ENCODE data around the gene ZNF775. TPM values are rescaled to one million over a fixed set of nuclear protein-coding genes. Genes with fewer than 3 reads are reported as not detected.

Gene ZNF775
- total and polyA plus RNA-seq, 2 of the 13 experiments (the other 11 are each of a cell fraction or from before 2014, with no cell fraction given), result 3.1 to 3.2 TPM

GRCh38 chr7:150388709-150389531 lies 9.8 kb downstream of the ZNF775 start (continued):
- TF ChIP-seq CENPBD1 (CRISPR knock-in tag; IDR thresholded peaks at IDR 0.05; ENCODE audit: borderline replicate concordance, low read depth) (no peak; the same call in 1 of the 2 replicates), ARNT2 (CRISPR knock-in tag; IDR thresholded peaks at IDR 0.05; ENCODE audit: low read depth) (peak; percentile 61; the same call in 1 of the 2 replicates), ZBTB38 (CRISPR knock-in tag; IDR thresholded peaks at IDR 0.05) (peak; percentile 84), RXRB (CRISPR knock-in tag; IDR thresholded peaks at IDR 0.05; ENCODE audit: borderline replicate concordance) (peak; percentile 99), ZNF674 (CRISPR knock-in tag; IDR thresholded peaks at IDR 0.05; ENCODE audit: low read depth) (no peak), EEA1 (CRISPR knock-in tag; IDR thresholded peaks at IDR 0.05; ENCODE audit: borderline replicate concordance) (no peak), GATAD1 (CRISPR knock-in tag; IDR thresholded peaks at IDR 0.05) (peak; percentile 78), MTERF4 (CRISPR knock-in tag; IDR thresholded peaks at IDR 0.05) (no peak), MXD4 (CRISPR knock-in tag; IDR thresholded peaks at IDR 0.05) (peak; percentile 95), JUN (CRISPR knock-in tag; IDR thresholded peaks at IDR 0.05) (0 out of 2 replicates have a peak, but pooled peaks have one; percentile 65), PHF5A (CRISPR knock-in tag; IDR thresholded peaks at IDR 0.05; ENCODE audit: low read depth, unreplicated experiment) (peak; percentile 93), HOXA9 (CRISPR knock-in tag; IDR thresholded peaks at IDR 0.05; ENCODE audit: borderline replicate concordance) (no peak), HOXD1 (CRISPR knock-in tag; IDR thresholded peaks at IDR 0.05) (peak; percentile 92), LCORL (IDR thresholded peaks at IDR 0.05) (no peak), LCORL (CRISPR knock-in tag; IDR thresholded peaks at IDR 0.05) (peak; percentile 96), GABPB1 (CRISPR knock-in tag; IDR thresholded peaks at IDR 0.05) (peak; percentile 77), ZNF879 (CRISPR knock-in tag; IDR thresholded peaks at IDR 0.05) (no peak), ASH2L (IDR thresholded peaks at IDR 0.05; ENCODE audit: insufficient read length, low read depth, low read length) (peak; percentile 73), ZBTB21 (CRISPR knock-in tag; IDR thresholded peaks at IDR 0.05) (no peak), ZBTB46 (CRISPR knock-in tag; IDR thresholded peaks at IDR 0.05; ENCODE audit: borderline replicate concordance) (0 out of 2 replicates have a peak, but pooled peaks have one; percentile 48), ZBTB10 (CRISPR knock-in tag; IDR thresholded peaks at IDR 0.05; ENCODE audit: borderline replicate concordance) (peak; percentile 67; the same call in 1 of the 2 replicates), IKZF4 (CRISPR knock-in tag; IDR thresholded peaks at IDR 0.05; ENCODE audit: borderline replicate concordance, low read depth, not compliant biosample characterization) (no peak), SMAD3 (CRISPR knock-in tag; IDR thresholded peaks at IDR 0.05) (peak; percentile 95; the same call in 1 of the 2 replicates), DMAP1 (CRISPR knock-in tag; IDR thresholded peaks at IDR 0.05) (peak; percentile 94), ZMAT3 (CRISPR knock-in tag; conservative IDR thresholded peaks at IDR 0.05) (no peak)
